Measurements from ENCODE around the gene RSAD1. TPM values are rescaled to one million over a fixed set of nuclear protein-coding genes. Genes with fewer than 3 reads are reported as not detected.

The RSAD1 gene
- total RNA-seq, 1 experiment from 2014 or later, result 27.9 TPM

Other genes starting within 250 kb of the RSAD1 start
- 5.9 and 17.8 TPM in 2 replicates for gene TMEM92, start 204.4 kb upstream of the RSAD1 start, total RNA-seq (2014; rRNA removed; shearing (Covaris generic))
- gene XYLT2, start 132.7 kb upstream of the RSAD1 start, total RNA-seq (2014; rRNA removed; shearing (Covaris generic)), result 34.6 and 40.0 TPM in 2 replicates
- gene MRPL27, start 105.7 kb upstream of the RSAD1 start, total RNA-seq (2014; rRNA removed; shearing (Covaris generic)), result 71.2 and 120 TPM in 2 replicates
- 7.5 and 11.8 TPM in 2 replicates for gene EME1, start 105.6 kb upstream of the RSAD1 start, total RNA-seq (2014; rRNA removed; shearing (Covaris generic))
- 137 and 155 TPM in 2 replicates for gene LRRC59, start 81.3 kb upstream of the RSAD1 start, total RNA-seq (2014; rRNA removed; shearing (Covaris generic))
- 60.0 and 66.2 TPM in 2 replicates for gene ACSF2, start 52.6 kb upstream of the RSAD1 start, total RNA-seq (2014; rRNA removed; shearing (Covaris generic))
- gene CHAD, start 10.0 kb upstream of the RSAD1 start, total RNA-seq (2014; rRNA removed; shearing (Covaris generic)), result not detected in 2 replicates
- gene MYCBPAP, start 29.6 kb downstream of the RSAD1 start, total RNA-seq (2014; rRNA removed; shearing (Covaris generic)), result not detected in 2 replicates
- 25.6 and 25.8 TPM in 2 replicates for gene EPN3, start 53.9 kb downstream of the RSAD1 start, total RNA-seq (2014; rRNA removed; shearing (Covaris generic))
- gene SPATA20, start 68.3 kb downstream of the RSAD1 start, total RNA-seq (2014; rRNA removed; shearing (Covaris generic)), result 37.5 and 44.9 TPM in 2 replicates
- gene CACNA1G, start 81.9 kb downstream of the RSAD1 start, total RNA-seq (2014; rRNA removed; shearing (Covaris generic)), result 0.05 and 0.57 TPM in 2 replicates
- gene ABCC3, start 156.0 kb downstream of the RSAD1 start, total RNA-seq (2014; rRNA removed; shearing (Covaris generic)), result 286 and 313 TPM in 2 replicates
- 14.0 and 14.2 TPM in 2 replicates for gene ANKRD40, start 229.1 kb downstream of the RSAD1 start, total RNA-seq (2014; rRNA removed; shearing (Covaris generic))
- gene LUC7L3, start 240.7 kb downstream of the RSAD1 start, total RNA-seq (2014; rRNA removed; shearing (Covaris generic)), result 50.4 and 58.9 TPM in 2 replicates

Measured in HT-29 (cell line).